ENCODE results near the gene LBX1.
A peak's percentile ranks its signal among the peaks of the same experiment; 100 is the strongest.

Gene LBX1

GRCh38 chr10:101256387-101256786 is 27.1 kb upstream of the LBX1 start:
- Mint-ChIP-seq H3K4me3 (no peak overlapping the region), H3K36me3 (ENCODE audit: low read depth) (peaks cover 4% of the 10 kb centered on the region), H3K9me3 (peaks cover 8% of the 10 kb centered on the region), H3K27ac (no peak overlapping the region), H3K4me1 (peaks cover 16% of the 10 kb centered on the region), H3K27me3 (ENCODE audit: low read depth) (peaks cover 33% of the 10 kb centered on the region)
- no peak for TF ChIP-seq CTCF (IDR thresholded peaks at IDR 0.05; ENCODE audit: unreplicated experiment in 3 of 3)

DNA sequence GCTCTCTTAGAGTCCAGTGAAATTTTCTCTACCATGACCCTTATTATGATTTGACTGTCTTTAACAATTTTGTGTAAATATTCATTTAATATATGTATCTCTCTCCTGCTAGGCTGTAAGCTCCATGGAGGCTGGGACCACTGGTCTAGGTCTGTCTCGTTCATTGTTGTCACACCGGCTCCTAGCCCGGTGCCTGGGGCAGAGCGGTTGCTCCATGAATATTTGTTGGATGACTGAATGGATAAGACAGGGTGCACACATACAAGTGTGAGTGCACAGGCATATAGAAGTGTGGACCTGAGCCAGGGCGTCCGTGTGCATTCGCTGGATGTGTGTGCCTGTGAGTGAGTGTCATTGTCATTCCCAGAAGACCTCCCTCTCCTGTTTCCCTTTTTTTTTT is 20.9 kb upstream of the LBX1 start:
- no peak for TF ChIP-seq CTCF (IDR thresholded peaks at IDR 0.05; ENCODE audit: unreplicated experiment in 3 of 3)
- H3K36me3 Mint-ChIP-seq (ENCODE audit: low read depth), result no peaks in the 10 kb centered on the region
- H3K27ac Mint-ChIP-seq, result no peak overlapping the region
- H3K4me3 Mint-ChIP-seq, result no peak overlapping the region
- H3K4me1 Mint-ChIP-seq, result peaks cover 5% of the 10 kb centered on the region
- H3K27me3 Mint-ChIP-seq (ENCODE audit: low read depth), result peaks cover 55% of the 10 kb centered on the region
- H3K9me3 Mint-ChIP-seq, result peaks cover 3% of the 10 kb centered on the region

DNA sequence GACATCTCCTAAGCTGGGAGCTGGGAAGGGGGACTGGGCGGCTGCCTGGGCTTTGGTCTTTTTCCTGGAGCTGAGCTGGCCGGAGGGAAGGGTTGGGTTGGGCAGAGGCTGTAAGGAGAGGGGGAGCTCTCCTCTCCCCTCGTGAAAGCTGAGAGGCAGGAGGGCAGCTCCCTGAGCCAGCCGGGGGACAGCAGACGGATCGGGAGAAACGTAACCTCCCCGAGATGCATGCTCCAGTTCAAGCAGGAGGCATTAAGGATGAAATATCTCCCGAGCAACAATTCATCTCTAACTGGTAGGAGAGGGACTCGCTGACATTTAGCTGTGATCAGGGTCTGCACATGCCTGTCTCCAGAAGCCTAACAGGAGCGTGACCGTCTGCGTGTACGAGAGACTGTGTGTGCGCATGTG is 19.9 kb upstream of the LBX1 start:
- Mint-ChIP-seq H3K4me1 (peaks cover 11% of the 10 kb centered on the region), H3K27ac (no peak overlapping the region), H3K36me3 (ENCODE audit: low read depth) (no peaks in the 10 kb centered on the region), H3K4me3 (no peak overlapping the region), H3K27me3 (ENCODE audit: low read depth) (peaks cover 54% of the 10 kb centered on the region), H3K9me3 (peaks cover 3% of the 10 kb centered on the region)
- no peak for TF ChIP-seq CTCF (IDR thresholded peaks at IDR 0.05; ENCODE audit: unreplicated experiment in 3 of 3)

DNA sequence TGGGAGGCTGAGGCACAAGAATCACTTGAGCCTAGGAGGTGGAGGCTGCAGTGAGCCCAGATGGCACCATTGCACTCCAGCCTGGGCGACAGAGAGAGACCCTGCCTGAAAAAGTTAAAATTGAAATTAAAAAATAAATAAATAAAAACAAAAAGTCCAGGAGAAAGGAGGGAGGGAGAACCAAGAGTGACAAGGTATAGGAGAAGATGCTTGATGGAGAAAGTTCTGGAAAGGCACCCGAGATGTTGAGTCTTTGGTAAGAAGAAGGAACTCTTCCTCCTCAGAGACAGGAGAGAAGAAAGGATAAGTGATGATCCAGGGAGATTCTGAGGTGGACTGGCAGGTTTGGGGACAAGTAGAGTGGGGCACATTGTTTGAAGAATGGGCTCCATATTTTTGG is 17.4 kb upstream of the LBX1 start:
- Mint-ChIP-seq H3K27me3 (ENCODE audit: low read depth) (peaks cover 66% of the 10 kb centered on the region), H3K4me3 (no peak overlapping the region), H3K9me3 (peaks cover 3% of the 10 kb centered on the region), H3K36me3 (ENCODE audit: low read depth) (no peaks in the 10 kb centered on the region), H3K27ac (no peak overlapping the region), H3K4me1 (peaks cover 18% of the 10 kb centered on the region)
- TF ChIP-seq CTCF (IDR thresholded peaks at IDR 0.05; ENCODE audit: unreplicated experiment in 3 of 3), result no peak

- H3K36me3 Mint-ChIP-seq (ENCODE audit: low read depth), result no peaks in the 10 kb centered on the region
- H3K9me3 Mint-ChIP-seq, result peaks cover 3% of the 10 kb centered on the region
- TF ChIP-seq CTCF (IDR thresholded peaks at IDR 0.05; ENCODE audit: unreplicated experiment in 3 of 3), result no peak
- peaks cover 17% of the 10 kb centered on the region for H3K4me1 Mint-ChIP-seq
- no peak overlapping the region for H3K4me3 Mint-ChIP-seq
- H3K27me3 Mint-ChIP-seq (ENCODE audit: low read depth), result peaks cover 79% of the 10 kb centered on the region
- H3K27ac Mint-ChIP-seq, result peak overlapping the region in 2 of 3 experiments; percentile 20 to 40
Measured at GRCh38 chr10:101244321-101245050, 15.2 kb upstream of the LBX1 start.

All from nephron (organoid).